ENCODE measurements around the gene TCTN2.

- TF ChIP-seq POLR2A (IDR thresholded peaks at IDR 0.05; ENCODE audit: low read depth): no peak
- TF ChIP-seq CTCF (IDR thresholded peaks at IDR 0.05): no peak
Measured at GRCh38 chr12:123705935-123706334, 35.0 kb downstream of the TCTN2 start.
